Measurements from ENCODE around the gene CLK4.

CLK4 gene

GRCh38 chr5:178632285-178632684, 5.4 kb upstream of the CLK4 start:
- FAIRE-seq, result no peak

- no peak for FAIRE-seq
Observed at GRCh38 chr5:178630951-178631350, 4.1 kb upstream of the CLK4 start.

DNA sequence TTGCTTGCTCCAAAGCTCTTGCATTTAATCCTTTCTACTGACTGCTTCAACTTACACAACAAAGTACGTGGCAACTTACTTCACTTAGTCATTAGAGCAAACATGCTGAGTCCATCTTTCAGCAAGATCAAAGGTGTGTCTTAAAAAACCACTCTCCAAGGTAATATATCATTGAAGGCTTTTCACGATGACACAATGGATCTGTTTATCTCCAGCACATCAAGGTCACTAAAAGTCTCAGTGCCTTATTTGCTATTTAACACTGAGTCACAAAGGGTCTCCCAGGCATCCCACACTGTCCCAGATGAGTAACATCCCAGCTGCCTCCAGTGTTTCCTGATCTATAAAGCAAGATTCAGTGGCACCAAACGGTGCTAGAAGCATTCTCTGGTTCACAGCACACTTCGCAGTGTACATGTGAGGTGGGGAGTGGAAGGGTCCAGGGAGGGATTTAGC, 3.7 kb upstream of the CLK4 start:
- no peak for FAIRE-seq

DNA sequence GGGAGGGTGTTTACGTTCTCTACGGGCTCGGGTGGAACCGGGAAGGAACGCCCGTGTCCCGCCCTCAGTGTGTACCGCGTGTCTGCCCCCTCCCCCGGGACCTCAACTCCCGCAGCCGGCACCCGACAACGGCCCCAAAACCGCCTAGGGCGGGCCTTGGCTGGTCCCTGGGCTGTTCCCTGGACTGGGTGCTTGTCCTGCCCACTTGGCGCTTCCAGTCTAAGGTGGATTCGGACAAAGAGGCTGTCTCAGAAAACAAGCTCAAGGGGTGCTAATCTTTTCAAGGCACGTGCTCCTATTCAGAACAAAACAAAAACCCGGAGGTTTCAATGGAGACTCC, 379 bp upstream of the CLK4 start:
- no peak for FAIRE-seq

DNA sequence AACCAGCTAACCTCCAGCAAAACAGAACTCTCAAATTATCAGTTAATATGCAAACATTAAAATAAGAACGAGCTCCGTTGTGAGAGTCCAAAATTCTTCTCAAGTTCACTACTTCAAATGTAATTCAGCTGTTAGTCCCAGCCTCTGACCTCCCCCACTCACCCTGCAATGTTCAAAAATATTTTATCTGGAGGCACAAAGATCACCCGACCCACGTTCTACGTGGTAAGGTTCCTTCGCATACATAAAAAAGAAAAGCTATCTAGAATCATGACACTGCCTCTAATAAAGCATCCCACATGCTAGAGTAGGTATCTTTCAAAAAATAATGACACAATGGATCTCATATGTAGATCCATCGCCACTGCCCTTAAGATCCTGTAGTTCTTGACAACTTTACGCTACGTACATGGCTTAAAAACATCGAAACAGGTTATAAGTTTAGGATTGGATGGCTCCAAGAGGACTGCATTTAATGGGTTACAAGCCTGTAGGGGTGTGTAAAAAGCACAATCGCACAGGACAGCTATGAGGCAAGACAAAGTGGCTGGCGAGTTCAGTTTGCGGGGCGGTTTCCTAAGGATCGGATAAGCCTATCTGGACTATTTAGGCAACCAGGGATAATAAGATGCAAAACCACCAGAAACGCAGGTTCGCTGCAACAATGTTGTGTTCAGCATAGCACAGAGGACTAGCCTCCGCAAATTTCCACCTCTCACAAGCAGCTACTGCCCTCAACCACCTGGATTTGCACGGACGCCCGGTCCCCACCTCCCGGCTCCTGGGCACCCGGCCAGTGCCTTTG, 969 bp downstream of the CLK4 start:
- FAIRE-seq, result no peak

DNA sequence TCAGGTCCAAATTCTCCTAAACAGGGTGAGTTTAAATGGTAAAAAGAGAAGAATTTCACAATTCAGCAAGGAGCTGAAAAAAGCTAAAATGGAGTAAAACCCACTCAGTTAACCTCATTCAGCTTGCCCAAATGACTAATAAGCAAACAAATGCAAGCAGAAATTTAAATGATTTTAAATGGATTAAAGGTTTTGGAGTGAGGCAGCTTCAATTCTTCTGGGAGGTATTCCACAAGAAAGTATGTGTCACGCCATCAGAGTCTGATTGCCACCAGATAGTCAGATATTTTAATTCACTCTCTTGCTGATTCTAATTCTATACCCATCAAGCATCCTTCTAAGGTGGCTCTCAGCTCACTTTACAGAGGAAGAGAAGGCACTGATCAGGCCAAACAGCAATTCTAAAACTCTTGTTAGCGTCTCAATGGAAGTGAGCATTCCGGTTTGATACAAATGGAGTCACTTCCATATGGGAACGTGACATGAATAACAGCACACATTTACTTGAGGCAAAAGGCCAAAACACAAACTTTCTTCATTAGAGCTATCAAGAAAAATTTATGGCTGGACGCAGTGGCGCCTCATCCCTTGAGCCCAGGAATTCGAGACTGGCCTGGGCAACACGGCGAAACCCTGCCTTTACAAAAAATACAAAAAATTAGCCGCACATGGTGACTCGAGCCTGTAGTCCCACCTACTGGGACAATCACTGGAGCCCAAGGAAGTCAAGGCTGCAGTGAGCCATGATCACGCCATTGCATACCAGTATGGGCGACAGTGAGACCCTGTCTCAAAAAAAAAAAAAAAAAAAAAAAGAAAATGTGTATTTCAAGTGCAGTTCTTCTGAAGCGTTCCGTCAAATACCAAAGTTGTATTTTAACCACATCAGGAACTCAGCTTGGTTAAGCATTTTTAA, 2.0 kb downstream of the CLK4 start:
- no peak for FAIRE-seq

DNA sequence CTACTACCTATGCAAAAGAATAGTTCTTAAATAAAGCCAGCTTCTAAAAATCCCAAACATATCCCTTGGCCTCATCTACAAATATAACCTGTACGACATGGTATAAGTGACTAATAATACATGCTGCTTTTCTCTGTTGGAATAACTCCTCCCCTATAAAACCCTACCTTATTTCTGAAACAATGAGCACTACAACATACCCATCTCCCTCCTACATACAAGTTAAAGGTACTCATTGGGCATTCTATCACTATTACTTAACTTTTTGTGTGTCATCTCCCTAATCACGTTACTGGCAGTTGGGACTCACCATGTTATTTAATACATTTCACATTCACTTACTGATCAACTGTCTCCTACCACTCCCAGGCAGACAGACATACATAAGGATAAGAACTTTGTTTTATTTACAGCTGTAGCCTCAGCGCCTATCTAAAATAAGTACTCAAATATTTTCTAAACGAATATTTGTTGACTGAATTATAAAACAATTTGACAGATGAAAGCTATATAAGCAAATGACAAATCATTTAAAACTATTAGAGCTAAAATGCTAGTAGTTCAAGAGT, 4.1 kb downstream of the CLK4 start:
- no peak for FAIRE-seq

GRCh38 chr5:178619390-178619789, 7.5 kb downstream of the CLK4 start:
- no peak for FAIRE-seq

- FAIRE-seq, result no peak
Observed at GRCh38 chr5:178612299-178612698, 14.6 kb downstream of the CLK4 start.

GRCh38 chr5:178606269-178606668, 20.6 kb downstream of the CLK4 start:
- FAIRE-seq, result no peak

- no peak for FAIRE-seq
Observed at GRCh38 chr5:178605788-178606187, 21.1 kb downstream of the CLK4 start.

GRCh38 chr5:178602752-178603151, 24.1 kb downstream of the CLK4 start:
- FAIRE-seq, result no peak

GRCh38 chr5:178595750-178596149, 31.1 kb downstream of the CLK4 start:
- no peak for FAIRE-seq

DNA sequence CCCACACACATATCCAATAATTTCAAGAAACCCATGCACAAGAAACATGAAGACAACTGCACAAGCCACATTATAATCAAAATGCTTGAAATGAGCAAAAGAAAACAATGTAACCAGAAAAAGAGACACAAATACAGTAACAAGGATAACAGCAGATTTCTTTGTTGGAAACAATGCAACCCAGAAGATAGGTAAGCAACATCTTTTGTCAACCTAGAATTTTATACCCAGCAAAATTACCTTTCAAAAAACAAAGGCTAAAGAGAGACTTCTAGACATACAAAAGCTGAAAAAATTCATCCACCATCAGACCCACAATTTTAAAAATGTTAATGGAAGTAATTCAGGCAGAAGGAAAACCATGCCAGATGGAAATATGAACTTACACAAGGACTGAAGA, 31.7 kb downstream of the CLK4 start:
- no peak for FAIRE-seq

GRCh38 chr5:178590924-178591423, 35.9 kb downstream of the CLK4 start:
- no peak for FAIRE-seq

DNA sequence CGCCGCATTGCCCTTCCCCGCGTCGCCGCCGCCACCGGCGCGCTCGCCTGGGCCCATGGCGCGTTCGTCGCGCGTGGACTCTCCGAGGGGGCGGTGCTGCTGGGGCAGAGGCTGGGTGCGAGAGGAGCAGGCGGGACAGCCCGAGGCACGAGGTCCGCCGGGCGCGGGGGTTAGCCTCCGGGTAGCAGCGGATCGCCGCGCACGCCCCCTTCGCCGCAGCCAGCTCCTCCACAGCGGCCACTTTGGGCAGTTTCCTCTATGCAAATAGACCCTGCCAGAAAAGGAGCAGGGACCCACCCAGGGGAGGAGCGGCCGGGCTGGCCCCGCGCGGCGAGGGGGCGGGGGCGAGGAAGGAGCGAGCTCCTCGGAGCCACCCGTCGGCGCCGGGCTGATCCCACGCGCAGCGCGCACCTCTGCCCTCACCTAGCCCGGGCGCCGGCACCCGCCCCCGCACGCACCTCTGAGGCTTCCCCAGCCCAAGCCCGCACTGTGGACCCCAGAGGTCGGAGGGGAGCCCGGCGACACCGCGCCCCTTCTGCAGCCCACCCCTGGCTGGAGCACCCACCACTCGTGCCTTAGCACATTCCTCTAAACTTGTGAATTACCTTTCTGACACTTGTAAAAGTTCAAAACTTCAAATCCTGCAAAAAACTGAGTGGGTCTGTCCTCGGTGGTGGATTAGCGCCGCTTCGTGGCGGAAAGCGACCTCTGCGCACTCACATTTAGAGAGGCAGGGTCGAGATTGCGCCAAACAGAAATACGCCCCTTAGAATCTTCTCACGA, 36.5 kb downstream of the CLK4 start, which contains the start of gene COL23A1:
TSS of gene COL23A1 (minus strand) at position 253 of the 783 bp plus-strand sequence.
- FAIRE-seq, result no peak

- no peak for FAIRE-seq
Observed at GRCh38 chr5:178589180-178590140, 37.4 kb downstream of the CLK4 start.

GRCh38 chr5:178588769-178589168, 38.1 kb downstream of the CLK4 start:
- no peak for FAIRE-seq

GRCh38 chr5:178587763-178588611, 38.9 kb downstream of the CLK4 start:
- no peak for FAIRE-seq

- no peak for FAIRE-seq
Observed at GRCh38 chr5:178586396-178586795, 40.5 kb downstream of the CLK4 start.

Measured in colon (tissue), 2 donors.